ENCODE results near the gene CTR9.

The CTR9 gene

DNA sequence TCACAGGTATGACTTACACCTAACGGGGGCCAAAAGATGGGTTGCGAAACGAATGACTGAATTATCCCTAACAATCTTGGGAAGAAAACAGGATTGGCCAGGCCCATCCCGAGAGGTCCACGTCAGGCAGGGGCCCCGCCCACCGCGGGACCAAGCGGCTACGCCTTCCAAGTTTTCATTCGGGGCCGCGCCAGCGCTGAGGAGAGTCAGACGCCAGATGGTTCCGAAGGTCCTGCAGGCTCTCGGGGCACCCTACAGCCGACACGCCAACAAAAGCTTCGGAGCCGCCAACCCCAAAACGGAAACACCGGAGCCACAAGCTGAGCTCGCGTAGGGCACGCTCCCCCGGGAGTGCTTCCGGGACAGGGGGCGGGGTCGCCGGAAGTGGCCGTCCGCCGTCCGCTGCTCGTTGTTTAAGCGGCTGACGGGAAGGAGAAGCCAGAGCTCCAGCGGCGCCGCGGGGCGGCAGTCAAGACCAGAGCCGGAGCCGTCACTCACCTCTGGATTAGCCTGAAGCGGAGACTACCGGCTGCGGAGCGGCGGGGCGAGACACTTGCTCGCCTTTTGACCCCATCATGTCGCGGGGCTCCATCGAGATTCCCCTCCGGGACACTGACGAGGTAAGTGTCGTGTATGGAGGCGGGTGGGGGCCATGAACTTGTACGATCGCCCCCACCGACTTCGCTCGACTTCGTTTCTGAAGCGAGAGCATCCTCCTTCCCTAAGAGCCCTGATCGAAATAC is at the start of gene CTR9:
CTR9 (plus strand) TSS at position 409 of the 743 bp plus-strand sequence; CDS start at position 576, 167 bp downstream.
- peak; percentile 94 for DNase-seq
- TF ChIP-seq GATA1 (IDR thresholded peaks at IDR 0.05; ENCODE audit: low read depth, low read length): no peak
- TF ChIP-seq POLR2A (IDR thresholded peaks at IDR 0.05; ENCODE audit: low read length): peak; percentile 94

GRCh38 chr11:10701982-10702381 is 49.1 kb upstream of the CTR9 start:
- DNase-seq: no peak
- TF ChIP-seq POLR2A (IDR thresholded peaks at IDR 0.05; ENCODE audit: low read length) (no peak), GATA1 (IDR thresholded peaks at IDR 0.05; ENCODE audit: low read depth, low read length) (no peak)

DNA sequence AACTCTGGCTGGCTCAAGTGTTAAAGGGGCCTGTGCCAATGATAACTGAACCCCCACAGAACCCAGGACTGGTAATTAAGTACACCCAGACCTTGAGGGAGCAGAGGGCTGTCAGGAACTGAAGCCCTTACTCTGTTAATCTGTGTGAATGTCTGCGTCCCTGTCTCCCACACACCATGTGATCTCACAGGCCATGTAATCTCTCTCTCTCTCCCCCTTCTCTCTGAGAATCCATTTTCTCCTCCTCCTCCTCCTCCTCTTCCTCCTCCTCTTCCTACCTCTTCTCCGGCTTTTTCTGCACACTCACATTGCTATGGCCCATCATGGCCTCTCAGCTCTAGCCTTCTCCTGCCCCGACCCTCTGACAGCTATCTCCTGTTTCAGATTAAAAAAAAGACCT is 42.9 kb upstream of the CTR9 start:
- no peak for TF ChIP-seq GATA1 (IDR thresholded peaks at IDR 0.05; ENCODE audit: low read depth, low read length)
- no peak for TF ChIP-seq POLR2A (IDR thresholded peaks at IDR 0.05; ENCODE audit: low read length)
- no peak for DNase-seq

- TF ChIP-seq GATA1 (IDR thresholded peaks at IDR 0.05; ENCODE audit: low read depth, low read length): no peak
- TF ChIP-seq POLR2A (IDR thresholded peaks at IDR 0.05; ENCODE audit: low read length): no peak
- DNase-seq: no peak
These were observed 41.6 kb upstream of the CTR9 start for GRCh38 chr11:10709299-10710086.

GRCh38 chr11:10715571-10715970 is 35.5 kb upstream of the CTR9 start:
- TF ChIP-seq GATA1 (IDR thresholded peaks at IDR 0.05; ENCODE audit: low read depth, low read length): no peak
- TF ChIP-seq POLR2A (IDR thresholded peaks at IDR 0.05; ENCODE audit: low read length): no peak
- DNase-seq: no peak

DNA sequence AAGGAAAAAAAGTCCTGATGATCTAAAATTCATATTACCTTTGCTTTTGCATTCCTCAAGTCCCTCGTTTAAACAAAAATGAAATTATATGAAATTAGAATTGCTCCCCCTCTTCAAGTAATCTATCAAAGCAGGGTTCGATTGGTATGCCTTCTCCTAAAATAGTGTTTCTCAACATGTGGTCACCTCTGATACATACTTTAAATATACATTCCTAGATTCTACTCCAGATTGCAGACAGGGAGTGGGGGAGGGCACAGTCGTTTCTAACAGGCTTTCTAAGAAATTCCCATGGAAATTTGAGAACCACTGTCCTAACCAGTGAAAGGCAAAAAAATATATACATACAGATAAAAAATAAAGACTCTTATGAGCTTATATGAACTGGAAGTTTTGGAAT is 34.9 kb upstream of the CTR9 start:
- TF ChIP-seq GATA1 (IDR thresholded peaks at IDR 0.05; ENCODE audit: low read depth, low read length) (no peak), POLR2A (IDR thresholded peaks at IDR 0.05; ENCODE audit: low read length) (no peak)
- no peak for DNase-seq

DNA sequence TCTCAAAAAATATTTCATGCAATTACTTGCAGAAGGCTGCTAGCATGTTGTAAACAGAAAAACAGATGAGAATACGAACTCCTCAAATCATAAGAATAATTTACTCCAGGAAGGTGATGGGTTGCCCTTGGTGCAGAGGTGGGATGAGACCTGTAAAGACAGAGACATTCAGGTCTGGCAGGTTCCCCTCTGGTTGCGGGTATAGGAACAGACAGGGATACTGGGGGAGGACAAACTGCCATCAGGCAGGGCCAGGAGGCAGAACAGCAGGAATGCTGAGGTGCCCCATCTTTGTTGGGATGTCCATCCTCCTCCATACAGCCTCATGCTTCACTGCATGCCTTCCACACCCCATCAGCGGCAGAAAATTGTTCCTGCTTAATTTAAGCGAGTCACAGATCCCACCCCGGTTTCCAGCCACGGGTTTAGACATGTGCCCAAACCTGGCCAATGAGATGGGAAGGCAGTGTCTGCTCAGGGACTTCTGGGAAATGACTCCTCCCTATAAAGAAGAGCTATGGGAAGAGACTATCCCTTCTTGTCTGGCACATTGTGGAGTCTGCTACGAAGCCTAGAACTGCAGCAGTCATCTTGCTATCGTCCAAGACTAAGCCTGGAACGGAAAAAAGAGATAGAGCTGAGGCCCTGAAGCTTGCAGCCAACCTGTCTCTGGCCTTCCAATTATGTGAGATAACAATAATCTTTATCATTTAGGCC is 34.3 kb upstream of the CTR9 start:
- DNase-seq: no peak
- TF ChIP-seq GATA1 (IDR thresholded peaks at IDR 0.05; ENCODE audit: low read depth, low read length): no peak
- TF ChIP-seq POLR2A (IDR thresholded peaks at IDR 0.05; ENCODE audit: low read length): no peak

DNA sequence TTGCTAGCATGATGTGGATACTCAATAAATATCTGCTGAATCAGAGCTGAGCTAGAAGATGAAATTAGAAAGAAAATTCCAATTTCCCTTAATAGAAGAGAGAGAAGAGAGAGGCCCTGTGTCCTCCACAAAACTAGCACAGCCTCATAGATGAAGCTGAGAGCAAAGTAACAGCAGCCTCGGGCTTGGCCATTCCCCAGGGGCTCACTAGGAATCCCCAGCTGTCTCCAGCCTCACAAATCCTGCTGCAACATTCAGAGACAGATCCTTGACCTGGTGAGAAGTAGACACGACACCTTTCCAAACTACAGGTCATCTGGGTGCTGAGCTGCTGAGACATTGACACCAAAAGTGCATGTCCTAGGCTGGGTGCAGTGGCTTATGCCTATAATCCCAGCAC is 31.4 kb upstream of the CTR9 start:
- TF ChIP-seq POLR2A (IDR thresholded peaks at IDR 0.05; ENCODE audit: low read length) (no peak), GATA1 (IDR thresholded peaks at IDR 0.05; ENCODE audit: low read depth, low read length) (no peak)
- no peak for DNase-seq

GRCh38 chr11:10720881-10721376 is 30.1 kb upstream of the CTR9 start:
- TF ChIP-seq POLR2A (IDR thresholded peaks at IDR 0.05; ENCODE audit: low read length) (no peak), GATA1 (IDR thresholded peaks at IDR 0.05; ENCODE audit: low read depth, low read length) (no peak)

GRCh38 chr11:10722307-10722706 is 28.7 kb upstream of the CTR9 start:
- no peak for DNase-seq
- TF ChIP-seq POLR2A (IDR thresholded peaks at IDR 0.05; ENCODE audit: low read length) (no peak), GATA1 (IDR thresholded peaks at IDR 0.05; ENCODE audit: low read depth, low read length) (no peak)

More at GRCh38 chr11:10720881-10721376, 30.1 kb upstream of the CTR9 start:
- DNase-seq: no peak

DNA sequence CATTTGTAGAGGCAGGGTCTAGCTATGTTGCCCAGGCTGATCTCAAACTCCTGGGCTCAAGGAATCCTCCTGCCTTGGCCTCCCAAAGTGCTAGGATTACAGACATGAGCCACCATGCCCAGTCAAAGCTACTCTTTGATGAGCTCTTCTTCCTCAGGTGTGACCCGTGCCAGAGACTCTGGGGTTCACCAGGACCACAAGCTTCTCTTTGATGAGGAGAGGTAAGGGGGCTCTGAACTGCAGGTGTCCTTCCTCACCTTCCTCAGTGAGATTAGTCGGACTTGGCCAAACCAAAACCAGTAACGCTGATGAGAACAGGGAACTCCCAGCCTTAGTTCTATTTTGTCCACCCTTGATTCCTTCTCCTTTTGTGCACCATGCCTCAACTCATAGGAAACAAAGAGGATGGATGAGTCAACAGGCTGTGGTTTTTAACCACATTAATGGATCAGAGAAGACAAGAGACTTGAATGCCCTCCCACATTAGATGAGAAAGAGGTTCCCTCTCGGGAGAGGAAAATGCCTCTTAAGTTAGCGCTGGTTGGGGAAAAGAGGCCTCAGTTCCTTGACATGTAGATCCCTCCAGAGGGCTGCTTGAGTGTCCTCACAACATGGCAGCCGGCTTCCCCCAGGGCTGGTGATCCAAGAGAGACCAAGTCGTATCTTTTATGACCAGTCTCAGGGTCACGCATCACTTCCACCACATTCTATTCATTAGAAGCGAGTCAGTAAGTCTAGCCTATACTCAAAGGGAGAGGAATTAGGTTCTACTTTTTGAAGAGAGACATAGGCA is 25.7 kb upstream of the CTR9 start:
- no peak for DNase-seq
- TF ChIP-seq POLR2A (IDR thresholded peaks at IDR 0.05; ENCODE audit: low read length) (no peak), GATA1 (IDR thresholded peaks at IDR 0.05; ENCODE audit: low read depth, low read length) (no peak)

DNA sequence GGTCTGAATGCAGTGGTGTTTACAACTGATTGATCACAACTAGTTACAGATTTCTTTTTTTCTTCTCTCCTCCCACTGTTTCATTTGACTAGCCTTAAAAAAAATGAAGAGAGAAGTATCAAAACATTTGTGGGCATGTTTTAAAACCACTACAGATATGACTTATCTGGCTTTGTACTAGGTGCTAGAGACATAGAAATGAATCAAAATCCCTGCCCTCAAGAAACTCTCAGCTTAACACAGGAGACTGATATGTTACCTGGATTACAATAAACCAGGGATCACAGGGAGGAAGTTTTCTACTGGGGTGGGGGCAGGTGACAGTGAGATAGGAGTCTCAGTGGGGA is 25.2 kb upstream of the CTR9 start:
- DNase-seq: no peak

GRCh38 chr11:10727146-10727851 is 23.7 kb upstream of the CTR9 start:
- DNase-seq: no peak
- TF ChIP-seq GATA1 (IDR thresholded peaks at IDR 0.05; ENCODE audit: low read depth, low read length) (no peak), POLR2A (IDR thresholded peaks at IDR 0.05; ENCODE audit: low read length) (no peak)

More for the DNA sequence above, 25.2 kb upstream of the CTR9 start:
- TF ChIP-seq POLR2A (IDR thresholded peaks at IDR 0.05; ENCODE audit: low read length): no peak
- no peak for TF ChIP-seq GATA1 (IDR thresholded peaks at IDR 0.05; ENCODE audit: low read depth, low read length)
